HuH-7 (cell line): ENCODE measurements around the gene OBP2B.
"Not testable (repeated sequence)": the region's sequence is repeated elsewhere in the genome, so short reads cannot be mapped to it uniquely, and the experiment has no call there.

ENCODE experiments used
- DNase-seq: peaks from one replicate; pipeline ENCODE4 v3.0.0; 2011; ENCODE audit warnings: low spot score

Gene OBP2B

GRCh38 chr9:133208880-133209300 is at the start of gene OBP2B:
TSS of gene OBP2B (minus strand) at chr9:133209250. CDS start at chr9:133209199, 51 bp downstream.
- DNase-seq, result not testable (repeated sequence)

DNA sequence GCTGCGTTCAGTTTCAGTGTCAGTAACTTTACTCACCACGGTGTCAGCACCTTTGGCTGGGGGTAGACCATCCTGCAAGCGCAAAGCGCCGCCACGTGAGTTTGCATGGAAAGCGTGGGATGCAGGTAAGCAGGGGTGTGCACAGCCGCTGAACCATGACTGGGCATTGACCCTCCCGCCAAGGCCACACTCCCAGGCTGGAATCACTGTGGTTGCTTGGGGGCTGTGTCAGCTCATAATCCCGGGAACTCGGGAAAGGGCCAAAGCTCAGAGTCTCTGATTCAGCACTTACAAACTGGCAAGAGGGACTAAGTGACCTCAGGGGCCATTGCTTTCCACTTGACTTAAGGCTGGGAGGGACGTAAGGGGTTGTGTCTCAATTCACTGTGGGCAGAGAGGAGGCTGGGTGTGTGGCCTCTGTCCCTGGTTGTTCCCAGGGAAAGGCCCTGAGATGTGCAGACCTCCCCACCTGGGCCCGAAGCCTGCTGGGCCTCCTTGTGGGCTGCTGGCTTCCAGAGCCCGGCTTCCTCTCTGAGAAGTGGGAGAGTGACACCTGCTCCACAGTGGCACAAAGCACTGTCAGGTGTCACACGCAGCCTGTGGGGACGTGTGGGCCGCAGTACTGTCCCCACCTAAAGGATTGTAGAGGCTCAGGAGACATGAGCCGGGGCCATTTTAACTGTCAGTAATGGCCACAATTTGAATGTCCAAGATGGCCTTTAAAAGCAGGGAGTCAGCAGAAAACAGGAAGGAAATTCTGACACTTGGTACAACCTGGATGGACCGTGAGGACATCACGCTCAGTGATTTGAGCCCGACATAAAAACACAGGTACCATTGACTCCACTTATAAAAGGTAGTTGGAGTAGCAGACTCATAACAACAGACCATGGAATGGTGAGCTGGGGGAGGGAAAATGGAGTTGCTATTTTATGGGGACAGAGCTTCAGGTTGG is 49.3 kb upstream of the OBP2B start:
- no peak for DNase-seq

DNA sequence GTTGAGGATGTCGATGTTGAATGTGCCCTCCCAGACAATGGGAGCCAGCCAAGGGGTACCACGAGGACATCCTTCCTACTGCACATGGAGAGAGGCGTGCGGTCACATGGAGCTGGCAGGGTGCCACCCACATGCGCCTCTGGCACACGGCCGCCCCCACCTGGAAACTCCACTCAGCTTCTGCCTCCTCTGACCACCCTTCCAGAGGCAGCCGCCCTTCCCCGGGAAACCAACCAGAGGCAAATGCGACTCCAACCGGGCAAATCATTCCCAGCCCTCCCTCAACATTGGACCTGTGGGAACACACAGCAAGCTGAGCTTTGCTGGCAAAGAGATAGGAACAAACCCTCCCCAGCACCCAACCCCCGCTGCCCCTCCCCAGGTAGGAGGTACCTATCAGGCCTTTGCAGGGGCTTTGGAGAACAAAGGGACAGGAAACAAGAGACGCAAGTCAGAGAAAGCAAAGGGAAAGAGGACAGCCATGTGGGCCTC is 48.5 kb upstream of the OBP2B start:
- DNase-seq, result no peak

- no peak for DNase-seq
Measured at GRCh38 chr9:133256686-133257091, 47.6 kb upstream of the OBP2B start.

GRCh38 chr9:133256136-133256461 is 47.0 kb upstream of the OBP2B start:
- DNase-seq, result no peak

DNA sequence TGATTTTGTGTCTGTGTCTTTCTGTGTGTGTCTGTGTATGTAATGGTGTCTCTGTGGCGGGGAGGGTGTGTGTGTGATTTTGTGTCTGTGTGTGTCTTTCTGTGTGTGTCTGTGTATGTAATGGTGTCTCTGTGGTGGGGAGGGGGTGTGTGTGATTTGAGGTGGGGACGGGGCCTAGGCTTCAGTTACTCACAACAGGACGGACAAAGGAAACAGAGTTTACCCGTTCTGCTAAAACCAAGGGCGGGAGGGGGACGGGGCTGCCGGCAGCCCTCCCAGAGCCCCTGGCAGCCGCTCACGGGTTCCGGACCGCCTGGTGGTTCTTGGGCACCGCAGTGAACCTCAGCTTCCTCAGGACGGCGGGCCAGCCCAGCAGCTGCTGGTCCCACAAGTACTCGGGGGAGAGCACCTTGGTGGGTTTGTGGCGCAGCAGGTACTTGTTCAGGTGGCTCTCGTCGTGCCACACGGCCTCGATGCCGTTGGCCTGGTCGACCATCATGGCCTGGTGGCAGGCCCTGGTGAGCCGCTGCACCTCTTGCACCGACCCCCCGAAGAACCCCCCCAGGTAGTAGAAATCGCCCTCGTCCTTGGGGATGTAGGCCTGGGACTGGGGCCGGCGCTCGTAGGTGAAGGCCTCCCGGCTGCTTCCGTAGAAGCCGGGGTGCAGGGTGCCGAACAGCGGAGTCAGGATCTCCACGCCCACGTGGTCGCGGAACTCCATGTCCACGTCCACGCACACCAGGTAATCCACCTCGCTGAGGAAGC is 46.5 kb upstream of the OBP2B start:
- DNase-seq, result no peak

DNA sequence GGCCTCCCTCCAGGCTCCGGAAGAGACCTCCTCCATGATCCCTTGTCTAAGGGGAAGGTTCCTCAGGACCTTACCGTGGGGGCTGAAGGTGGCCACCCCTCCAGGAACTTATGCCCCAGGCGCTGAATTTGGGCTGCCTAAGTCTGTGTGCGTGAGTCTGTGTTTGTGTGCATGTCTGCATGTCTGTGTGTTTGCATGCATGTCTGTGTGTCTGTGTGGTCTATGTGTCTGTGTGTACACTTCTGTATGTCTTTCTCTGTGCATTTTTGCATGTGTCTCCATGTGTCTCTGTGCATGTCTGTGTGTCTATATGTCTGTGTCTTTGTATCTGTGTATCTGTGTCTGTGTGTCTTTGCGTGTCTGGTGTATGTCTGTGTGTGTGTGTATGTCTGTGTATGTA is 45.4 kb upstream of the OBP2B start:
- no peak for DNase-seq

DNA sequence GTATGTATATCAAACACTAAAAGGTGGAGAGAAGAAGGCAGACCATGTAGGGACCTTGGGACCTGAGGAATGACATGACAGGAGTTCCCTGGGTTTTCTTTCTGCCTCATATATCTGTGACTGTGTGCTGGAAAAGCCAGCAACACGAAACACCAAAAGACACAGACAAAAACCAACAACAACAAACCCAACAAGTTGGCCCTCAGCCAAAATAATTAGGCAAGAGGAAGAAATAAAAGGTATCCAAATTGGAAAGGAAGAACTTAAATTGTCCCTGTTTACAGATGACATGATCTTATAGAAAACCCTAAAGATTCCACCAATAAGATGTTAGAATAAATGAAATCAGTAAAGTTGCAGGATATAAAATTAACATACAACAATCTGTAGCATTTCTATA is 44.2 kb upstream of the OBP2B start:
- DNase-seq, result no peak

GRCh38 chr9:133252301-133253020 is 43.4 kb upstream of the OBP2B start:
- no peak for DNase-seq

DNA sequence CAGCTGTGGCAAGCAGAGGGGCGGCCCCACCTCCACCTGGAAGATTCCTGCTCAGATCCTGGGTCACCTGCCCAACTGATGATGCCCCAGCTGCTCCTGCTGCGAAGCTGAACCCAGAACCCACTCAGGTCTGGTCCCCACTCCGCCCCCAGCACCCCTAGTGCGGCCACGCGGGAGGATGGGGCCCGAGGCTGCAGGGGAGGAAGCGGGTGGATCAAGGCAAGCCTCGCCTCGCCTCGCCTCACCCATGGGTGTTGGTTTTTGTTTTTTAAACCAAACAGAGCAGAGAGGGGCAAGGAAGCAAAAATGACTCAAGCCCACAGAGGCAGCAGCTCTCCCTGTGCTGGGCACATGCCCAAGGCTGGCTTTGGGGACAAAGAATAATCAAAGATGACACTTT is 42.7 kb upstream of the OBP2B start:
- DNase-seq, result no peak

DNA sequence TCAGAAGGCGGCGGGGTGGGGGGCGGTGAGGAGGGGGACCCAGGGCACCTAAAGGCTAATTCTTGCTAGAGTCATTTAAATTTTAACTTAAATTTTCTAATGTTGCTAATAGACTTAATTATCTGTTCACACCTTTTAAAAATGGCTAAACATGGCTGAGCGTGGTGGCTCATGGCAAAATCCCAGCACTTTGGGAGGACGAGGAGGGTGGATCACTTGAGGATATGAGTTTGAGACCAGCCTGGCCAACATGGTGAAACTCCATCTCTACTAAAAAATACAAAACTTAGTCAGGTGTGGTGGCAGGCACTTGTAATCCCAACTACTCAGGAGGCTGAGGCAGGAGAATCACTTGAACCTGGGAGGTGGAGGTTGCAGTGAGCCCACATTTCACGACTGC is 42.2 kb upstream of the OBP2B start:
- DNase-seq, result not testable (repeated sequence)

GRCh38 chr9:133250741-133251170 is 41.7 kb upstream of the OBP2B start:
- DNase-seq, result no peak

- DNase-seq, result no peak
Measured at GRCh38 chr9:133249337-133249736, 40.3 kb upstream of the OBP2B start.

DNA sequence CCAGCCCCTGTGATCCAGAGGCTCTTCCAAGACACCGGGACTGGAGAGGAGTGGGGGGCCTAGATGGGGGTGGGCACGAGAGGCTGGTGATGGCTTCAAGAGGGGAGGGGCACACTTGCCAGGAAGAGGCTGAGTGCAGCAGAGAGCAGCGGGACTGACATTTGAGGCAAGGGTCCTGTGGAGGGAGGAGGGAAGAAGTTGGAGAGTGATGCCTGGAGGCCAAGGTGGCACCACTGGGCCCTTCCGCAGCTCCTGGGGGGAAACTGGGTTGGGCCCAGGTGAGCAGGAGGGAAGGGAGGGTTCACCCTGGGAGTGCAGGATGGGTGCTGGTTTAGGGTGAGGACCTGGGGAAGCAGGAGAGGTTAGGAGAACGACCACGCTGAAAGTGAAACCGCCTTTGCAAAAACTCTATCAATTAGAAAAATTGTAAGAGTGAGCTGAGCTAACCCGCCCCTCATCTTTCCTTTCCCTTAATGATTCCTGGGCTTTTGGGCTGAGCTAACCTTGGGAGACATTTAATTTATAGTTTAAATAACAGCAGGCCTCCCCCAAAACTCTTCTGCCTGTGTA is 39.8 kb upstream of the OBP2B start:
- no peak for DNase-seq

DNA sequence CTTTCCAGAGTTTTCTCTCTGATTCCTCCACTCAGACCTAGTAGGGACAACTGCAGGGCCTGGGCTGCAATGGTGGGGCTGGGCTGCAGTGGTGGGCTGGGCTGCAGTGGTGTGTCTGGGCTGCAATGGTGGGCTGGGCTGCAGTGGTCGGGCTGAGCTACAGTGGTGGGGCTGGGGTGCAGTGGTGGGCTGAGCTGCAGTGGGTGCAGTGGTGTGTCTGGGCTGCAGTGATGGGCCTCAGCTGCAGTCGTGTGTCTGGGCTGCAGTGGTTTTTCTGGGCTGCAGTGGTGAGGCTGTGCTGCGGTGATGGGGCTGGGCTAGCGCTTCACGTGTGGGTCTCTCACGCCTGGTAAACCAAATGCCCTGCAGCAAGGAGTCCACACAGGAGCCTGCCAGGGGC is 38.6 kb upstream of the OBP2B start:
- DNase-seq, result no peak

GRCh38 chr9:133246991-133247390 is 37.9 kb upstream of the OBP2B start:
- DNase-seq, result no peak

DNA sequence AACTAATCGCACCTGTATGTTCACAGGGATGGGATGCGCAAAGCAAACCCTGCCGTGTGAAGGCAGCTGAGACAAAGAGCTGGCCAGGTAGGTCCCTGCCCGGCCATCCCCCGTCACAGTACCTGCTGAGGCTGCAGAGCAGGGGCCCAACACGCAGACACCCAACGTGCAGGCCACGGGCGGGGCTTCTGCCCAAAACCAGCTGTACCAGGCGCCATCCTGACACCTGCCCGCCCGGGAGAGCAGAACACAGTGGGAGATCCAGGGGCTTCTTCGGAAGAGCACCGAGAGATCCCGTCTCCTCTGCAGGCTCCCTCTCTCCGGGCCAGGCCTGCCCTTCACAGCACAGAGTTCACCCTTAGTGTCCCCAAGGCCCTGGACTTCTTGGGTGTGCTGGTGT is 37.5 kb upstream of the OBP2B start:
- no peak for DNase-seq

DNA sequence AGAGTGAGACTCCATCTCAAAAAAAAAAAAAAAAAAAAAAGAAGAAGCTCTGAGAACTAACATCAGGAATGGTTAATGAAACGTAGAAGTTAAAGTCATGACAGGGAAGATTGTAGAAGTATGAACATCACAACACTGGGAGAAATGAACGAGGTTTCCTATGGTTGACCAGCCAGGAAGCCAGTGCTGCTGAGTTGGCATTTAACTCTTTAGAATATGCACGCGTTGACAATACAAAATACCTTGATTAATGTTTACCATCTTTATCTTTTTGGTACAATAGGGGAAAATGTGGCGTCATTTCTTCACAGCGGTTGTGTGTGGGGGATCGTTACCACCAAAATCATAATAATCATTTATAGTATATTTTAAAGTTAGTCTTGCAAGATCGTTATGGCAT is 33.9 kb upstream of the OBP2B start:
- DNase-seq, result no peak

GRCh38 chr9:133242241-133242640 is 33.2 kb upstream of the OBP2B start:
- DNase-seq, result no peak

DNA sequence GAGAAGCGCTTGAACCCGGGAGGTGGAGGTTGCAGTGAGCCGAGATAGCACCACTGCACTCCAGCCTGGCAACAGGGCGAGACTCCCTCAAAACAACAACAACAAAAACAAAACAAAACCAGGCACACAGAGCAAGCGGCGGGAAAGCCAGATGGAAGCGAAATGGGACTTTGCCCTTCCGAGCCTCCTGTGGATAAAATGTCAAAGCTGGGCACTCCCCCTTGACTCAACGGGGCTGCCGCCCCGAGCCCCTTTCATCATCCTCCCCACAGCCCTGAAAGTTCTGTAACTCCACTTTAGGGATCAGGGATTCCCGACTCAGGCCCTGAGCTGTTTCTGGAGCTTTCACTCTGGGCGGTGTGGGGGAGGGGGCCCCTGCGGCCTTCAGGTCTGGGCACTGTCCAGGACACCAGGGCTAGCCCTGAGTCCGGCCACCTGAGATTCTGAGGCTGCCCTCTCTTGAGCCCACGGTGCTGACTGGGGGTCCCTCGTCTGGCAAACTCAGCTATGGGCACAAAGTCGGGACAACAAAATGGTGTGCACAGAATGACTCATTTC is 30.6 kb upstream of the OBP2B start:
- no peak for DNase-seq

- peak; percentile 90 for DNase-seq
Measured at GRCh38 chr9:133238851-133239532, 29.9 kb upstream of the OBP2B start.
